ENCODE results near the gene CEL.
"Not testable (repeated sequence)": the region's sequence is repeated elsewhere in the genome, so short reads cannot be mapped to it uniquely, and the experiment has no call there.

CEL gene

GRCh38 chr9:133061764-133062145 lies at the start of gene CEL:
CEL (plus strand) TSS chr9:133061981; CDS start chr9:133062003, 22 bp downstream.
- not testable (repeated sequence) for DNase-seq (ENCODE audit: low read depth); H3K4me3 ChIP-seq (ENCODE audit: low read length)

- DNase-seq (ENCODE audit: low read depth): no peak
- no peak overlapping the region for H3K4me3 ChIP-seq (ENCODE audit: low read length)
- TF ChIP-seq CTCF (IDR thresholded peaks at IDR 0.05; ENCODE audit: insufficient read depth, low read depth, low read length, missing control alignments): no peak
Measured at GRCh38 chr9:133014696-133015095, 47.1 kb upstream of the CEL start.

GRCh38 chr9:133023117-133023890 lies 38.5 kb upstream of the CEL start:
- DNase-seq (ENCODE audit: low read depth): peak; percentile 22
- no peak overlapping the region for H3K4me3 ChIP-seq (ENCODE audit: low read length)
- no peak for TF ChIP-seq CTCF (IDR thresholded peaks at IDR 0.05; ENCODE audit: insufficient read depth, low read depth, low read length, missing control alignments)

GRCh38 chr9:133026426-133026825 lies 35.4 kb upstream of the CEL start:
- TF ChIP-seq CTCF (IDR thresholded peaks at IDR 0.05; ENCODE audit: insufficient read depth, low read depth, low read length, missing control alignments): no peak
- DNase-seq (ENCODE audit: low read depth): no peak
- no peak overlapping the region for H3K4me3 ChIP-seq (ENCODE audit: low read length)

- H3K4me3 ChIP-seq (ENCODE audit: low read length): no peak overlapping the region
- no peak for TF ChIP-seq CTCF (IDR thresholded peaks at IDR 0.05; ENCODE audit: insufficient read depth, low read depth, low read length, missing control alignments)
- no peak for DNase-seq (ENCODE audit: low read depth)
Measured at GRCh38 chr9:133027134-133027533, 34.6 kb upstream of the CEL start.

- DNase-seq (ENCODE audit: low read depth): no peak
- TF ChIP-seq CTCF (IDR thresholded peaks at IDR 0.05; ENCODE audit: insufficient read depth, low read depth, low read length, missing control alignments): no peak
- H3K4me3 ChIP-seq (ENCODE audit: low read length): no peak overlapping the region
Measured at GRCh38 chr9:133028221-133028620, 33.6 kb upstream of the CEL start.

GRCh38 chr9:133029994-133030316 lies 31.8 kb upstream of the CEL start:
- H3K4me3 ChIP-seq (ENCODE audit: low read length): peak overlapping the region; percentile 99
- no peak for DNase-seq (ENCODE audit: low read depth)
- TF ChIP-seq CTCF (IDR thresholded peaks at IDR 0.05; ENCODE audit: insufficient read depth, low read depth, low read length, missing control alignments): no peak

All from epithelial cell of esophagus (primary cell).